Measurements from ENCODE around the gene SHB. TPM values are rescaled to one million over a fixed set of nuclear protein-coding genes. Genes with fewer than 3 reads are reported as not detected.

Gene SHB
- total RNA-seq, 8 experiments from 2014 or later: 2.8 to 12.8 (median 8.7) TPM

- H3K4me3 ChIP-seq: no peak overlapping the region
- in situ Hi-C loops (cut with MboI; ENCODE audit: low pct_unique_long_range_greater_than_20kb in 2 of 9, low sequenced_read_pairs in 9 of 9, unreplicated experiment in 9 of 9): loop anchor here in 3 of 9 experiments (25.0 kb wide), 3 partner anchors 95 to 305 kb away; no protein-coding TSS in a partner anchor
- H3K27ac ChIP-seq: no peak overlapping the region
- H3K4me1 ChIP-seq (replicated peaks in 1 of 2): peaks cover 15 to 20% of the 10 kb centered on the region in 2 donors
- 75 to 100% (median 84%) methylated on average over 2 to 6 of the region's 13 CpGs; no CpG with 5 or more reads in 2 of the 10 experiments for WGBS, 10 experiments
- ATAC-seq (replicated peaks in 6 of 8): no peak
These were observed 36.5 kb downstream of the SHB start for GRCh38 chr9:38032266-38033110.

DNA sequence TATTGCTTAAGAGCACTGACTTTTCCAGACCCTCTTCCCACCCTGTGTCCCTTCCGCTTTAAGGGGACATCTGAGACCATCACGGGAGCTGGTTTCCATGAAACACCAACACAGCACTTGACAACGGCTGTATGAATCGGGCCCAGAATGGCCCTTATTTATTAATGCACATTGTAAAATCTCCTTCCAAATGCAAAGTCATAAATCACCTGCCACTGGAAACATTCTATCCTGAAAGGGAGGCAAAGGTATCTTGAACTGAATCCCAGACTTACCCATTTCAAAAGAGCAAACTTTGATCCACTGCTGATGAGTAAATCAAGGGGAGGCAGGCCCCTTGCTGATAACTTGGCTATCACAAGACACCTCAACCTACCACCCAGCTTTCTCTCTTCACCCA is 37.4 kb downstream of the SHB start:
- in situ Hi-C loops (cut with MboI; ENCODE audit: low pct_unique_long_range_greater_than_20kb in 2 of 9, low sequenced_read_pairs in 9 of 9, unreplicated experiment in 9 of 9): loop anchor here in 3 of 9 experiments (25.0 kb wide), 3 partner anchors 94 to 306 kb away; no protein-coding TSS in a partner anchor
- H3K27ac ChIP-seq: no peak overlapping the region
- H3K4me1 ChIP-seq (replicated peaks in 1 of 2): peaks cover 24 to 29% of the 10 kb centered on the region in 2 donors
- ATAC-seq (replicated peaks in 6 of 8): peak in 2 of 8 experiments; percentile 18 to 29
- 32 to 92% (median 72%) methylated on average over 2 to 3 of the region's 4 CpGs; no CpG with 5 or more reads in 5 of the 10 experiments for WGBS, 10 experiments
- no peak overlapping the region for H3K4me3 ChIP-seq

DNA sequence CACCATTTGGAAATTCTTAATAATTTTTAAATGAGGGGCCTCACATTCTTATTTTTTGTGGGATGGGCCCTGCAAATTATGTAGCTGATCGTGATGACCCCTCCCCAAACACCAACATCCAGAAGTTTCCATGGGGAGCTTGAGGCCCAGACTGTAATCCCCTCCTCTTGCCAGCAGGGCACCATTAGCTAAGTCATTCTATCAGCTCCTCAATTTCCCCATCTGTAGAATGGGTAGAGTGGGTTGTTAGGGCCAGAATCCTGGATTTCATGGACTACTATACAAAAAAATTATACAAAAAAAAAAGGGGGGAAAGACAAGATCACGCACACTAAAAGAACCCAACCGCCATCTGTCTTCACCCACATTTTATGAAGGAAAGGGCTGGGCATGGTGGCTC is 38.4 kb downstream of the SHB start:
- Histone ChIP-seq H3K4me1 (replicated peaks in 1 of 2) (peaks cover 34 to 38% of the 10 kb centered on the region in 2 donors), H3K27ac (no peak overlapping the region), H3K4me3 (no peak overlapping the region)
- no peak for ATAC-seq (replicated peaks in 6 of 8)
- in situ Hi-C loops (cut with MboI; ENCODE audit: low pct_unique_long_range_greater_than_20kb in 2 of 9, low sequenced_read_pairs in 9 of 9, unreplicated experiment in 9 of 9): loop anchor here in 3 of 9 experiments (25.0 kb wide), 3 partner anchors 93 to 307 kb away; no protein-coding TSS in a partner anchor
- 43 to 100% (median 93%) methylated on average over 1 to 2 of the region's 3 CpGs; no CpG with 5 or more reads in 3 of the 10 experiments for WGBS, 10 experiments

DNA sequence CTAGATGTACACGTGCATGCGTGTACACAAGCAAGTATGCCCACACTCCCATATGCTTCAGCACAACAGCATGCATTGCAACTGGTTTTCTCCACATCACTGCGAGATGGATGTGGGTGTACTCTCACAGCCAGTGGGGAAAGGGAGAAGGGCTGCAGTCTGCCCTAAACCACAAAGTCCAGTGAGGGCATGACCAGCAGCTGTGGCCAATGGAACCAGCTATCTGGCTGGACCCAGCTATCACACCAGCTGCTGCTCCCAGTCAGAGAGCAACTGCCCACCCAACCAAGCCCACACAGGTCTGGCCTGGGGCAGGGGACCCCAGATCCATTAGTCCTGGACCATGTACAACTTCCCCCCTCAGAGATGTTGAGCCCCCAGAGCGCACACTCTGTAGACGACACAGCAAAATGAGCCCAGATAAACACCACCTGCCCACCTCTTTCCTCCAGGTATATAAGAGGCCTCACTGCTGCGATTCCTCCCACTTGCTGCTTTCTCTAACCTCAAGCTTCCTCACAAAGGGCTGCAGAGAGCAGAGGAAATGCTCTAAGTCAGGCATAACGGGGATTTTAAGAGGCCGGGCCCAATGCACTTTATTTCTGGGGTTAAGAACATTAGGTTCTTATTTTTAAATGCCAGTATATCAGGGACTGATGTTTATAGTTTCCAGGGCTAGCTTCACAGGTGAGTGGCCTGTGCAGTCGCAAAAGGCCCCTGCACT is 39.0 kb downstream of the SHB start:
- Histone ChIP-seq H3K27ac (no peak overlapping the region), H3K4me1 (replicated peaks in 1 of 2) (peaks cover 39 to 44% of the 10 kb centered on the region in 2 donors), H3K4me3 (no peak overlapping the region)
- 81 to 100% (median 98%) methylated on average over 1 to 6 of the region's 9 CpGs; no CpG with 5 or more reads in 2 of the 10 experiments for WGBS, 10 experiments
- ATAC-seq (replicated peaks in 6 of 8): no peak
- in situ Hi-C loops (cut with MboI; ENCODE audit: low pct_unique_long_range_greater_than_20kb in 2 of 9, low sequenced_read_pairs in 9 of 9, unreplicated experiment in 9 of 9): loop anchor here in 3 of 9 experiments (25.0 kb wide), 3 partner anchors 93 to 307 kb away; no protein-coding TSS in a partner anchor

DNA sequence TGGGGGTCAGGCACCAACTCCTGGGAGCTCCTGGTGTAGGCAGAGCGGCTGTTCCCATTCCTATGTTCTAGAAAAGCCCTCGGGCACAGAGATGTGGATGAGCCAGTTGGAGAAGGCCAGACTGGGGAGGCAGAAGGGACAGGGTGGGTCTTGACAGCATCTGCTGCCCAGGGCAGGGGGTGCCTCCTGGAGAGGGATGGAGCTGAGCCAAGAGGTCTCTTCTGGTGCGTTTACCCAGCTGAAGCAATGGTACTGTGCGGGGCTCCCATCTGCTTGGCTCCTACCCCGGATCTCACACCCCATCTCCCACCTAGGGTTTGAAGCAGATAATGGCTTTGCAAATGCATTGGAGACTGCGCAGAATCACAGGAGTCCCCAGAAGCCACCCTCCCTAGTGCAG is 41.3 kb downstream of the SHB start:
- WGBS, 10 experiments: 60 to 100% (median 81%) methylated on average over 1 to 2 of the region's 6 CpGs; no CpG with 5 or more reads in 6 of the 10 experiments
- in situ Hi-C loops (cut with MboI; ENCODE audit: low pct_unique_long_range_greater_than_20kb in 2 of 9, low sequenced_read_pairs in 9 of 9, unreplicated experiment in 9 of 9): loop anchor here in 3 of 9 experiments (25.0 kb wide), 3 partner anchors 90 to 310 kb away; no protein-coding TSS in a partner anchor
- H3K4me1 ChIP-seq (replicated peaks in 1 of 2): peaks cover 63 to 68% of the 10 kb centered on the region in 2 donors
- ATAC-seq (replicated peaks in 6 of 8): no peak
- no peak overlapping the region for H3K4me3 ChIP-seq
- peak overlapping the region in 1 of 2 donors; percentile 66 for H3K27ac ChIP-seq

DNA sequence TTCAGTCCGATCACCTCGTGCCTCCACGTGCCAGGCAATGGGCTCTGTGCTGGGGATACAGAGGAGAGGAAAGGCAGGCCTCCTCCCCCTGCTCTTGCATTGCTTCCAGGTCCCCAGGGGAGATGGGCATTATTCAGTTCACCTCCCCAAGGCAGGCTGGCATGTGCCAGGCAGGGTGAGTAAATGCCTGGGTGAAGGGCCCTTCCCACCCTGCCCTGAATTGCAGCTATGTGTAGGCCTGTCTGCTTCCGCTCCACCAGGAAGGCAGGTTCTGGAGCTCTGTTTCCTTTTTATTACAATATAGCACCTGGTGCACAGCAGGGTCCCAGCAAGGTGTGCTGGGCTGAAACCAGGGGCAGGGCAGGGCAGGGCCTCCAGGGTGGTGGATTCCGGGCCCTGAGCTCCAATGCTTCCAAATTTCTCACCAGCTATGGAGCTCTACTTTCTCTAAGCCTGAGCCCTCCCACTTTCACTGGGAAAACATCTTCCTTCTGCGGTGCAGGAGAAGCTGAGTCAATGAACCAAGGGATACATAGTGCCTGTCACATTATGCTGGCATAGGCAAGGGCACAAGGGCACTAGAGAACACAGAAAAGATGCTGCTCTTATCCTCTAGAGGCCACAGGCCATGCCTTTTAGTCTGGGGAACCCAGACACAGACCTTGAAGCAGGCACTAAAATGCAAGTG is 42.0 kb downstream of the SHB start:
- ATAC-seq (replicated peaks in 6 of 8): no peak
- in situ Hi-C loops (cut with MboI; ENCODE audit: low pct_unique_long_range_greater_than_20kb in 2 of 9, low sequenced_read_pairs in 9 of 9, unreplicated experiment in 9 of 9): loop anchor here in 3 of 9 experiments (25.0 kb wide), 3 partner anchors 90 to 310 kb away; no protein-coding TSS in a partner anchor
- peak overlapping the region; percentile 52 to 66 for H3K27ac ChIP-seq
- peaks cover 70 to 74% of the 10 kb centered on the region in 2 donors for H3K4me1 ChIP-seq (replicated peaks in 1 of 2)
- no peak overlapping the region for H3K4me3 ChIP-seq
- WGBS, 10 experiments: 47 to 100% (median 86%) methylated on average over 1 to 4 of the region's 6 CpGs; no CpG with 5 or more reads in 4 of the 10 experiments

DNA sequence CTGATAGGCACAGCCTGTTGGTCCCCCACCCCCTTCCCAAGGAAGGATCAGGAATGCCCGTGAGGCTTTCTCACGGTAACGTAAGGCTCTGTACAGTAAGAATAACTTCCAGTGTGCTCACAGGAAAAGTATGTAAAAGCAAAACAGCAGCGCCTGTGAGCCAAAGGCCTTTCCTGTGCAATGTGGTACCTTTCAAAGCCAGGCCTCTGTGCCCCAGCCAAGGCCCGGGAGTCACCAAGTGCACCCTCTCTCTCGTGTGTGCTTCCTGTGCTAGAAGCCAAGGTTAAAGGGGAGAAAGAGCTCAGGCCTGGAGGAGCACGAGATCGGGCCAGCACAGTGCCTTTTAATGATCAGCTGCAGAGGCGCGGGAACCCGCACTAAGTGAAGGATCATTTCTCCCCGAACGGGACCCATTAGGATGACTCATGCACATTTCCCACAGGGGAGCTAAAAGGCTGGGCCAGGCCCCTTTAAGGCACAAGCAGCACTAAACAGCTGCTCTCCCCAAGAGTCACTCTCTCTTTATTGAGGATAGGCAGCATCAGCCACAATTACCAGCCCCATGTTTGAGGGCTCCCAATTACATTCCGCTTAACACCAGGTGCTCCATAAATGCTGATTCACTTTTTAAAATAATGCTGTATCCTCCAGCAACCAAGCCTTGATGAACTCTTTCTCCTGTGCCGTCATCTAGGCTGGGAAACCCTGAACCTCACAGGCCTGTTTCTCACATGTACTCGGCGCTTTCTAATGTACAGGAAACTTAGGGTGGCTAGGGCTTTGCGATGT is 42.8 kb downstream of the SHB start:
- ATAC-seq (replicated peaks in 6 of 8): peak; percentile 46 to 89 (median 83)
- in situ Hi-C loops (cut with MboI; ENCODE audit: low pct_unique_long_range_greater_than_20kb in 2 of 9, low sequenced_read_pairs in 9 of 9, unreplicated experiment in 9 of 9): loop anchor here in 3 of 9 experiments (25.0 kb wide), 3 partner anchors 89 to 311 kb away; no protein-coding TSS in a partner anchor
- WGBS, 10 experiments: 0 to 100% (median 46%) methylated on average over 1 to 10 of the region's 18 CpGs; no CpG with 5 or more reads in 2 of the 10 experiments
- H3K4me1 ChIP-seq (replicated peaks in 1 of 2): peaks cover 72 to 74% of the 10 kb centered on the region in 2 donors
- H3K4me3 ChIP-seq: no peak overlapping the region
- peak overlapping the region; percentile 52 to 66 for H3K27ac ChIP-seq

- in situ Hi-C loops (cut with MboI; ENCODE audit: low pct_unique_long_range_greater_than_20kb in 2 of 9, low sequenced_read_pairs in 9 of 9, unreplicated experiment in 9 of 9): loop anchor here in 3 of 9 experiments (25.0 kb wide), 3 partner anchors 88 to 312 kb away; no protein-coding TSS in a partner anchor
- H3K27ac ChIP-seq: peak overlapping the region in 1 of 2 donors; percentile 32
- no peak for ATAC-seq (replicated peaks in 6 of 8)
- H3K4me1 ChIP-seq (replicated peaks in 1 of 2): peaks cover 75 to 76% of the 10 kb centered on the region in 2 donors
- WGBS, 10 experiments: 40 to 100% (median 76%) methylated on average over 1 to 2 of the region's 8 CpGs; no CpG with 5 or more reads in 4 of the 10 experiments
- no peak overlapping the region for H3K4me3 ChIP-seq
These were observed 43.9 kb downstream of the SHB start for GRCh38 chr9:38025166-38025565.

- peak in 7 of 8 experiments; percentile 9 to 57 (median 19) for ATAC-seq (replicated peaks in 6 of 8)
- in situ Hi-C loops (cut with MboI; ENCODE audit: low pct_unique_long_range_greater_than_20kb in 2 of 9, low sequenced_read_pairs in 9 of 9, unreplicated experiment in 9 of 9): loop anchor here in 1 of 9 experiments (25.0 kb wide), 1 partner anchor 338 kb away; no protein-coding TSS in a partner anchor
- H3K4me3 ChIP-seq: no peak overlapping the region
- 0 to 63% (median 46%) methylated on average over 1 to 6 of the region's 7 CpGs; no CpG with 5 or more reads in 3 of the 10 experiments for WGBS, 10 experiments
- peaks cover 79 to 86% of the 10 kb centered on the region in 2 donors for H3K4me1 ChIP-seq (replicated peaks in 1 of 2)
- H3K27ac ChIP-seq: peak overlapping the region in 1 of 2 donors; percentile 21
These were observed 44.9 kb downstream of the SHB start for GRCh38 chr9:38024036-38024681.

DNA sequence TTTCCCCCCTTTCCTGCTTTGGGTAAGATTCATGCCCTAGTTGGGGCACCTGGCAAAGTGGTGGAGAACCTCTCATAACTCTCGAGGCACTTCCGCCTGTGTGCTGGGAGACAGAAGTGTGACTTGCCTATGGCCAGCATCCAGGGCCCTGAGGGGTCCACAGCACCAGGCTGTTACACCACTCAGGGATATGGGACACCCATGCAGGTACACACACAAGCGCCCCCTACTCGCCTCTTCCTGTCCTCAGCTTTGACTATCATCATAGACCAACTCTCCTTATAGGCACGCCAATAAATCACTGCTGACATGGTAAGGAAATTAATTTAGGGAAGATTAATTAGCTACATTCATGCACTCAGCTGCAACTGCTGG is 45.4 kb downstream of the SHB start:
- no peak overlapping the region for H3K4me3 ChIP-seq
- ATAC-seq (replicated peaks in 6 of 8): no peak
- WGBS, 10 experiments: 73 to 100% (median 91%) methylated on average over 2 to 3 of the region's 5 CpGs; no CpG with 5 or more reads in 6 of the 10 experiments
- no peak overlapping the region for H3K27ac ChIP-seq
- H3K4me1 ChIP-seq (replicated peaks in 1 of 2): peaks cover 84 to 91% of the 10 kb centered on the region in 2 donors
- in situ Hi-C loops (cut with MboI; ENCODE audit: low pct_unique_long_range_greater_than_20kb in 2 of 9, low sequenced_read_pairs in 9 of 9, unreplicated experiment in 9 of 9): loop anchor here in 1 of 9 experiments (25.0 kb wide), 1 partner anchor 339 kb away; no protein-coding TSS in a partner anchor

DNA sequence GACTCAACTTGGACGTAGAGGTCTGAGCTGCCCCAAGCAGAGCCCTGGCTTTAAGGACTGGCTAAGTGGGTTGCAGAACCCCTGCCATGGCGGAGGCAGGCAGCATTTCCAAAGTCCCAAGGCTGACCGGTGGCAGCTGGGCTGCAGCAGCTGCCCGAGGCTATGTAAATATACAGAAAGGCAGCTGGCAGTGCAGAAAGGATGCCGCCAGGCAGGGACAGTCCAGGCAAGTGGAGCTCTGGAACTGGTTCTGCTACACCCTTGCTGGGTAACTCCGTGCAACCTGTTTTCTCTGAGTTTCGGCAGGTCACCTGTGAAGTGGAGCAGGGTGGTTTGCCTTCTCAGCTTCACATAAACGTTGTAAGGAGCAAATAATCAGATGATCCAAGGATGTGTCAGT is 46.0 kb downstream of the SHB start:
- Histone ChIP-seq H3K4me1 (replicated peaks in 1 of 2) (peaks cover 85 to 91% of the 10 kb centered on the region in 2 donors), H3K4me3 (no peak overlapping the region), H3K27ac (peak overlapping the region; percentile 32 to 44)
- peak in 2 of 8 experiments; percentile 24 to 30 for ATAC-seq (replicated peaks in 6 of 8)
- in situ Hi-C loops (cut with MboI; ENCODE audit: low pct_unique_long_range_greater_than_20kb in 2 of 9, low sequenced_read_pairs in 9 of 9, unreplicated experiment in 9 of 9): loop anchor here in 1 of 9 experiments (25.0 kb wide), 1 partner anchor 339 kb away; no protein-coding TSS in a partner anchor
- WGBS, 10 experiments: 0 to 85% (median 67%) methylated on average over 1 to 4 of the region's 8 CpGs; no CpG with 5 or more reads in 3 of the 10 experiments
